DND-41 (cell line): ENCODE data around the gene BOD1.

Source experiments
- ATAC-seq: fragments of 200-7000 bp; cut with Tn5 transposase; 3 replicates; pipeline ENCODE4 v1.9.1; 2021; ENCODE audit warnings: low read depth; ENCODE audit not compliant: insufficient read depth
- DNase-seq: peaks from one replicate; pipeline ENCODE4 v3.0.0-alpha.2; 2020
- H2AFZ ChIP-seq: 2 replicates; pipeline ENCODE4 v1.6.0; 2012; ENCODE audit warnings: low read depth, low read length
- H3K27ac ChIP-seq: 2 replicates; pipeline ENCODE4 v1.5.1; 2012; ENCODE audit warnings: low read length, inconsistent platforms
- H3K27me3 ChIP-seq: fragments of 200-600 bp; sonication (generic); 2 replicates; pipeline ENCODE4 v1.6.0; 2012; ENCODE audit warnings: low read length, mild to moderate bottlenecking, inconsistent platforms; ENCODE audit not compliant: insufficient read depth, poor library complexity
- H3K36me3 ChIP-seq: 2 replicates; pipeline ENCODE4 v1.5.1; 2012; ENCODE audit warnings: low read length, inconsistent platforms; ENCODE audit not compliant: insufficient read depth
- H3K4me1 ChIP-seq: 2 replicates; pipeline ENCODE4 v1.5.1; 2012; ENCODE audit warnings: mild to moderate bottlenecking, low read length; ENCODE audit not compliant: insufficient read depth
- H3K4me2 ChIP-seq: 2 replicates; pipeline ENCODE4 v1.6.0; 2012; ENCODE audit warnings: mild to moderate bottlenecking, moderate library complexity, low read length, inconsistent platforms; ENCODE audit not compliant: insufficient read depth
- H3K4me3 ChIP-seq, 2 experiments: fragments of 200-600 bp in 1 of 2; shearing (Covaris generic) in 1 of 2; 2 replicates each; pipeline ENCODE4 v1.5.1; 2012 to 2016; ENCODE audit warnings: inconsistent platforms in 2 of 2, low read length in 2 of 2, mild to moderate bottlenecking in 2 of 2, low read depth in 1 of 2, moderate library complexity in 1 of 2
- H3K79me2 ChIP-seq: 2 replicates; pipeline ENCODE4 v1.6.0; 2012; ENCODE audit warnings: low read length, inconsistent platforms; ENCODE audit not compliant: insufficient read depth
- H3K9ac ChIP-seq: 2 replicates; pipeline ENCODE4 v1.6.0; 2012; ENCODE audit warnings: low read depth, mild to moderate bottlenecking, inconsistent platforms, low read length, moderate library complexity
- H3K9me3 ChIP-seq: 2 replicates; pipeline ENCODE4 v1.5.1; 2012; ENCODE audit warnings: low read length, moderate library complexity, mild to moderate bottlenecking, inconsistent platforms; ENCODE audit not compliant: insufficient read depth, severe bottlenecking
- H4K20me1 ChIP-seq: 2 replicates; pipeline ENCODE4 v1.6.0; 2012; ENCODE audit warnings: low read length; ENCODE audit not compliant: insufficient read depth
- CTCF ChIP-seq: IDR thresholded peaks from 2 replicates; pipeline ENCODE4 v1.5.1; 2012; ENCODE audit warnings: borderline replicate concordance, low read length, moderate library complexity, mild to moderate bottlenecking; ENCODE audit not compliant: poor library complexity, severe bottlenecking; ENCODE audit errors: extremely low read depth
- EZH2 ChIP-seq: IDR thresholded peaks from 3 replicates; pipeline ENCODE4 v1.6.1; 2012; ENCODE audit warnings: borderline replicate concordance, low read depth, mild to moderate bottlenecking, moderate library complexity, low read length, inconsistent platforms; ENCODE audit not compliant: severe bottlenecking

BOD1 gene

GRCh38 chr5:173577817-173578216, 38.6 kb downstream of the BOD1 start:
- Histone ChIP-seq H4K20me1 (no peaks in the 10 kb centered on the region), H3K36me3 (no peaks in the 10 kb centered on the region), H2AFZ (no peak overlapping the region), H3K4me3 (no peak overlapping the region), H3K27me3 (peaks cover 9% of the 10 kb centered on the region), H3K4me1 (0 out of 2 replicates have a peak, but pooled peaks cover 2% of the 10 kb centered on the region), H3K4me2 (no peak overlapping the region), H3K9ac (no peak overlapping the region), H3K9me3 (peaks cover 4% of the 10 kb centered on the region), H3K79me2 (no peaks in the 10 kb centered on the region), H3K27ac (no peak overlapping the region)
- no peak for TF ChIP-seq EZH2
- TF ChIP-seq CTCF: no peak
- DNase-seq (no peak), ATAC-seq (no peak)

GRCh38 chr5:173577166-173577565, 39.3 kb downstream of the BOD1 start:
- DNase-seq (no peak), ATAC-seq (no peak)
- Histone ChIP-seq H3K36me3 (no peaks in the 10 kb centered on the region), H3K27ac (no peak overlapping the region), H3K4me1 (0 out of 2 replicates have a peak, but pooled peaks cover 4% of the 10 kb centered on the region), H4K20me1 (no peaks in the 10 kb centered on the region), H2AFZ (no peak overlapping the region), H3K4me2 (no peak overlapping the region), H3K9ac (no peak overlapping the region), H3K27me3 (peaks cover 13% of the 10 kb centered on the region), H3K9me3 (peaks cover 4% of the 10 kb centered on the region), H3K4me3 (no peak overlapping the region), H3K79me2 (no peaks in the 10 kb centered on the region)
- TF ChIP-seq EZH2: no peak
- no peak for TF ChIP-seq CTCF

- Histone ChIP-seq H3K36me3 (no peaks in the 10 kb centered on the region), H4K20me1 (no peaks in the 10 kb centered on the region), H3K79me2 (no peaks in the 10 kb centered on the region), H2AFZ (no peak overlapping the region), H3K4me3 (no peak overlapping the region), H3K27me3 (peaks cover 13% of the 10 kb centered on the region), H3K9me3 (peaks cover 4% of the 10 kb centered on the region), H3K4me1 (0 out of 2 replicates have a peak, but pooled peaks cover 4% of the 10 kb centered on the region), H3K9ac (no peak overlapping the region), H3K4me2 (no peak overlapping the region), H3K27ac (no peak overlapping the region)
- ATAC-seq (no peak), DNase-seq (no peak)
- TF ChIP-seq EZH2: no peak
- no peak for TF ChIP-seq CTCF
Measured at GRCh38 chr5:173575985-173576384, 40.5 kb downstream of the BOD1 start.

- H3K4me3 ChIP-seq: no peak overlapping the region
- no peak overlapping the region for H2AFZ ChIP-seq
- H3K27me3 ChIP-seq: peaks cover 13% of the 10 kb centered on the region
- DNase-seq: no peak
- no peak overlapping the region for H3K9ac ChIP-seq
- H3K36me3 ChIP-seq: no peaks in the 10 kb centered on the region
- TF ChIP-seq CTCF (no peak), EZH2 (no peak)
- ATAC-seq: no peak
- no peak overlapping the region for H3K27ac ChIP-seq
- 0 out of 2 replicates have a peak, but pooled peaks cover 4% of the 10 kb centered on the region for H3K4me1 ChIP-seq
- H4K20me1 ChIP-seq: no peaks in the 10 kb centered on the region
- H3K4me2 ChIP-seq: no peak overlapping the region
- peaks cover 4% of the 10 kb centered on the region for H3K9me3 ChIP-seq
- H3K79me2 ChIP-seq: no peaks in the 10 kb centered on the region
Measured at GRCh38 chr5:173574983-173575382, 41.5 kb downstream of the BOD1 start.
